GM18511 (cell line): ENCODE results near the gene ARHGAP18.

Source experiments
- ATAC-seq: cut with Tn5 transposase; IDR thresholded peaks from one replicate; pipeline ENCODE4 v1.9.1; 2021; ENCODE audit warnings: mild to moderate bottlenecking, moderate library complexity; ENCODE audit not compliant: unreplicated experiment

ARHGAP18 gene

DNA sequence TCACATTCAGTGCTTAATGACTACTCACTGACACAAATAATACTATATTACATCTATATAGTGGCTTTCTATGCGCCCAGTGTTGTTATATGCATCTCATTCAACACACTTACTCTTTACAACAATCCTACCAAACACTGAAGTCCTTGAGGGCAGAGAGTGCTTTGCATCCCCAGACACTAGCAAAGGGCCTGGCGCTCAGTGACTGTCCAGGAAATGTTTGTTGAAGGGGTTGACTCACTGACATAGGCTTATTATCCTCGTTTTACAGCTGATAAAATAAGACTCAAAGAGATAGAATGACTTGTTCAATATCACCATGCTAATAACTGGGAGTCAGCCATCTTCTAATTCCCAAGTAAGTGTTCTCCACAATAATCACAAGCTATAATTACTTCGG, 163.3 kb downstream of the ARHGAP18 start:
- no peak for ATAC-seq

DNA sequence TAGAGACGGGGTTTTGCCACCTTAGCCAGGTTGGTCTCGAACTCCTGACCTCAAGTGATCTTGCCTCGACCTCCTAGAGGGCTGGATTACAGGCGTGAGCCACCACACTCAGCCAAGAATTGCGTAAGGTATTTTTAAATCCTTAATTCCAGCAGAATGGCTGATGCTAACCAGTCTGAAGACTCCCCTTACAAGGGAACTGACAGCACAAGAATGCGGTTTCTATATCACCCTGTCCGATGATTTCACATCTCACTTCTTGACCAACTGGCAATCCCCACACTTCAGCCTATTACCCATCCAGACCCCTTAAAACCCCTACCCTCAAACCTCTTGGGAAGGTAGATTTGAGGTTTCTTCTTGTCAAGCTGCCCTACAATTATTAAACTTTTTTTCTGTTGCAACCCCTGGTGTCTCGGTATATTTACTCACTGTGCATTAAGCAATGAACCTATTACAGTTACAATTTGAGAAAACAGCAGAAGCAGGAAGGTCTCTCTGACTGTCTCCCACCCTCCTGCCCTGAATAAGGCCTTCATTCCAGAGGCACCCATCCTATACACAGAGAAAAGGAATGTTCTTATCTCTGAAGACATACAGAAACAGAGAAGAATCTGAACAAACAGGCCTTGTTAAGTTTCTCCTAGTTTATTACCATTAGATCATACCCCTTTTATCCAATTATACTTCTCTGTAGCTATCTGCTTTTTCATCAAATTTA, 164.9 kb downstream of the ARHGAP18 start:
- ATAC-seq: no peak

DNA sequence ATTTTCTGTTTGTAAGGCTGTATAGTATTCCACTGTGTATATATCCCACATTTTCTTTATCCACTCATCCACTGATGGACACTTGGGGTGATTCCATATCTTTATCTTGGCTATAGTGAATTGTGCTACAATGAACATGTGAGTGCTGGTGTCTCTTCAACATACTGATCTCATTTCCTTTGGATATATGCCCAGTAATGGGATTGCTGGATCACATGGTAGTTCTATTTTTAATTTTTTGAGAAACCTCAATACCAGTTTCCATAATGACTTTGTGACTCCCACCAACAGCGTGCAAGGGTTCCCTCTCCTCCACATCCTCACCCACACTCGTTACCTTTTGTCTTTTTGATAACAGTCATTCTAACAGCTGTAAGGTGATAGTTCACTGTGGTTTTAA, 166.0 kb downstream of the ARHGAP18 start:
- ATAC-seq: no peak

DNA sequence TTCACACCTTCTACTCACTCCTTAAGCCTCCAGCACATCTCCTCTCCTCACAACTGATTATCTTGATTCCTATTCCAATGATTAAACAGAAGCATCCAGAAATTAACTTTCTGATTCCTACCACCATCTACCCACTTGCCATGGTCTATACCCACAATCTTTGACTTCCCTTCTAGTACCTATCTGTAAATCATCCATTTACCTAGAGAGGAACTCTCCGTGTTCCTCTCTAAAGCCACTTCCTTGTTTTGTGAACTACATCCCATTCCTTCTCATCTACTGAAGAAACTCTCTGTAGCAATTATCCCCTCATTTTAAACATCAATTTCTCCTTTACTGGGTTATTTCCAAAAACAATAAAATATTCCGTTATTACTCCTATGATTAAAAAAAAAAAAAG, 167.3 kb downstream of the ARHGAP18 start:
- ATAC-seq: no peak

DNA sequence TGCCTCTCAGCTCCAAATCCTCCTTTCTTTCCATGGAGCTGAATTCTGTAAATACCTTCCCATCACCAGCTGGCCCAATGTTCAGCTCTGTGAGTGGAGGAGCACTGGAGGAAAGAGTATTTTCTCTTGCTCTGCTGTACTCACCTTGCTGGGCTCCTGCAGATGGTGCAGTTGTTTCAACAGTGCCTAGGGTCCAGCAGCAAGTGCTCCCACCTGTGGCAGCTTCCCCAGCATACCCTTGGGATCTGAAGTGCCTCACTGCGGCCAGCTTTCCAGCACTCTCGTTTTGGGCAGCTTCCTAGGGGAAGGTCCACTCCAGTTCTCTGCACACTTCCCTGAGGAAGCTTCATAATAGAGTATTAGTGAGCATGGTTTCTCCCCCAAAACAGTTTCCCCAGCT, 170.9 kb downstream of the ARHGAP18 start:
- ATAC-seq: no peak

DNA sequence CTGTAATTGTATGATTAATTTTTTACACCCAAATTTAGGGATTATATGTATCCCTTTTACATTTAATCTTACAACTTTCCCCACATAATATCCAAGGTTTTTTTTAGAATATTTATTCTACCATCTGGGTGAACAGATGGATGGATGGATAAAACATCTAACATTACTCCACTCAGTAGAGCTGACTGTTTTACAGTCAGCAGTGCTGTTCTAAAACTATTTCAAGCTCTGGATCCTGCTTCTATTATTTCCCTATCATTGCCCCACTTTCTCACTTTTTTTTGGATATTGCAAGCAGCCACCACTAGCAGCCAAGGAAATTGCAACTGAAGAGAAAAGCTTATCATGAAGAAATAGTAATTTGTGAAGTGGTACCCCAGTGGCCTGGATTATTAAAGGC, 173.7 kb downstream of the ARHGAP18 start:
- ATAC-seq: no peak

DNA sequence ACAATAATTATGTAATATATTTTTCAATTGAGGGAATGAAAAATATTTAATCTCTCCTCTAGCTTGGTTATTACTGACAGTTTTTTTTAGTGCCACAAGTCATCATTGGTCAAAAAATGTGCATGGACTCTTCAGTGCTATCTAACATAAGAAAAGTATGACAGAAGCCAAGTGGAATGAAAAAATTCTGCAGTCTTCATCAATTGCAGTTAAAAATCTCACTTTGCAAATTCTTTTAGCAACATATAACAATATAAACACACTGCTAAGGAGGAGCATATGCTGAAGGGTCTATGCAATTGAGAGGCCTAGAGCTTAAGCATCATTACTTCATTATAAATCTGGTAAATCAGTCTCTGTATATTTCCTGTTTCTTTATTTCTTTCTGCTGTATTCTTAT, 175.1 kb downstream of the ARHGAP18 start:
- ATAC-seq: no peak
